ENCODE results near the gene ABCC4.

DNA sequence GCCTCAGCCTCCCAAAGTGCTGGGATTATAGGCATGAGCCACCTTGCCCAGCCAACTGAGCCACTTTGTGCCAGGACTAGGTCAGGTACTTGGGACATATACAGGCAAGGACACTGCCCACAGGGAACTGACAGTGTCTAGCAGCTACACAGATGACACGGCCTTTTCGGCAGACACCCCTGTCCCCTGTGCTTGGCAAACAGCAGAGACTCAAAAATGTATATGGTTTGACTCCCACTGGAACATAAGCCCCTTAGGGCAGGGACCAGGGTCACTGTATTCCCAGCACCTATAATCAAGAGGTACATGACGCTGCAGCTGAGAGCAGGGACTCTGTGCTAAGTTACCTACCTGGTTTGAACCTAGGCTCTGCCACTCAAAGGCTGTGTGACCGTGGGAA lies 16.8 kb downstream of the ABCC4 start:
- no peak for TF ChIP-seq CTCF (conservative IDR thresholded peaks at IDR 0.05; ENCODE audit: low read depth, low read length)
- no peak for TF ChIP-seq EZH2 (IDR thresholded peaks at IDR 0.05; ENCODE audit: low read length, unreplicated experiment)

Data from PC-3 (cell line).